Fibroblast of skin of left quadriceps (primary cell): ENCODE measurements around the gene ARHGAP8.
"Not testable (repeated sequence)": the region's sequence is repeated elsewhere in the genome, so short reads cannot be mapped to it uniquely, and the experiment has no call there.

ENCODE experiments used
- DNase-seq, 2 experiments: peaks; one replicate each; pipeline ENCODE4 v3.0.0-alpha.2; 2013; ENCODE audit warnings: low read depth in 2 of 2

The ARHGAP8 gene

GRCh38 chr22:44765571-44766285 is 13.4 kb downstream of the ARHGAP8 start:
- DNase-seq: no peak

DNA sequence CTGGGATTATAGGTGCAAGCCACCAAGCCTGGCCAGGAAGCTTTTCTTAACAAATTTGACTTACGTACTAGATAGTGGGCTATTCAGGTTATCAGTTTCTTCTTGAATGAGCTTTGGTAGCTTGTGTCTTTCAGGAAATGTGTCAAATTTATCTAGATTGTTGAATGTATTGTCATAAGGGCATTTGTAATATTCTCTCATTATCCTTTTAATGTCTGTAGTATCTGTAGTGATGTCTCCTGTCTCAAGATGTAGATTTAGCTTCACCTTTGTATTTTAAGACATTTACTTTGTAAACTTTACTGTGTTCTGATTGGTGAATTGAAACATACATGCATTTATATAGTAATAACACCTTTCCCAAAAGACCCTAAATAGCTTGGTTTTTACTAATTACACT is 20.7 kb downstream of the ARHGAP8 start:
- no peak for DNase-seq

DNA sequence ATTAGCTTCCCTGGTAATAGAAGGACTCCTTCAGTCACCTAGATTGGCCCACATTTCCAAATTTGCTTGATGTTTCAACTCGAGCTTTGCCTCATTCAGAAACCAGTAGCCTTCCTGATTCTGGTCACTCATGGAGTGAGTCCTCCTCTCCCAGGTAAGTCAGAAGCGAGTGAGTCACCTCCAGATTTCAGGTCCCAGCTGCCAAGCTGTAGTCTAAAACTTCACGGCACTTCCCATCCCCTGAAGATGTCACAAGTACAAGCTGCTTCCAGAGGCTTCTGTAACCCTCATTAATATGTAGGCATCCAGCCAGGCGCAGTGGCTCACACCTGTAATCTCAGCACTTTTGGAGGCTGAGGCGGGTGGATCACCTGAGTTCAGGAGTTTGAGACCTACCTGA is 23.5 kb downstream of the ARHGAP8 start:
- DNase-seq: no peak

GRCh38 chr22:44776605-44777363 is 24.4 kb downstream of the ARHGAP8 start:
- DNase-seq: no peak

DNA sequence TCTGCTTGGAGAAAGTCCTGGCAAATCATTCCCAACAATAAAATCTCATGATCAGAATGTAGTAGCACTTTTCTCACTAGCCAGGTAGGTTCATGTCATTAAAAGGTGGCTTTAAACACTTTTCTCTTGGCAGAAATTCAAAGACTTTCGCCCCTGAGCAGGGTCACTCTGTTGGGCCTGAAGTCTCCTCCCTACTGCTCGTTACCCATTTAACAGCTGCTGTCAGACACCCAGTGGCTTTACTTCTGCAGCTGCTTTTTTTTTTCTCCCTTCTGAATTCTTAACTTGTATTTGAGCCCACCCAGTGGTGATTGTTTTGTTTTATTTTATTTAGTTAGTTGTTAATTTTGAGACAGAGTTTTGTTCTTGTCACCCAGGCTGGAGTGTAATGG is 25.0 kb downstream of the ARHGAP8 start:
- no peak for DNase-seq

GRCh38 chr22:44780876-44781449 is 28.6 kb downstream of the ARHGAP8 start:
- DNase-seq: no peak

DNA sequence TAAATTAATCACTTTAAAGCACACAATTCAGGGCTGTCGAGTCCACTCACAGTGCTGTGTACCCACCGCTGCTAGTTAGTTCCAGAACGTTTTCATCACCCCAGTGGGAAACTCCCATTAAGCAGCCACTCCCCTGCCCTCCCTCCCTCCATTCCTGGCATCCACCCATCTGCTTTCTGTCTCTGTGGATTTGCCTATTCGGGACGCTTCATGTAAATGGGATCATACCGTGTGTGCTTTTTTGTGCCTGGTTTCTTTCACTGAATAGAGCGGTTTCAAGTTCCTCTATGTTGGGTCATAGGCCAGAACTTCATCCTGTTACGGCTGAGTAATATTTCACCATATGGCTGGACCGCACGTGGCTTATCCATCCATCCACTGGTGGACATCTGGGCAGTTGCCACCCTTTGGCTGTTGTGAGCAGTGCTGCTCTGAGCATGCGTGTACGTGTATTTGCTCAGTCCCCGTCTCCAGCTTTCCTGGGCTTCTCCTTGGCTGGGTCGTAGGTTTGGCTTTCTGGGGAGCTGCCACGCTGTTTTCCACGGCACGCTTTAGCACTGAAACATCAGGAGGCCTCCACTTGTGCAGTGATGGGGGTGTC is 30.1 kb downstream of the ARHGAP8 start:
- DNase-seq: no peak

GRCh38 chr22:44783091-44783490 is 30.7 kb downstream of the ARHGAP8 start:
- no peak for DNase-seq

- no peak for DNase-seq
Measured at GRCh38 chr22:44783581-44783980, 31.2 kb downstream of the ARHGAP8 start.

- DNase-seq: no peak
Measured at GRCh38 chr22:44786136-44786535, 33.8 kb downstream of the ARHGAP8 start.

DNA sequence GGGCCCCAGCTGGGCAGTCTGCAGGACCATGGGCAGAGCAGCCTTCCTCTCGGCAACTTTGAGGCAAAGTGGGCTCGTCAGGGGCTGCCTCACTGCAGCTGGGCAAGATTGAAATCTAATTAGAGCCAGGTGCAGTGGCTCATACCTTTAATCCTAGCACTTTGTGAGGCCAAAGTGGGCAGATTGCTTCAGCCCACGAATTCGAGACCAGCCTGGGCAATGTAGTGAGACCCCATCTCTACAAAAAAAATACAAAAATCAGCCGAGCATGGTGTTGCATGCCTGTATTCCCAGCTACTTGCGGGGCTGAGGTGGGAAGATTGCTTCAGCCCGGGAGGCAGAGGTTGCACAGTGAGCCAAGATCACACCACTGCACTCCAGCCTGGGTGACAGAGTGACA is 34.2 kb downstream of the ARHGAP8 start:
- DNase-seq: no peak

GRCh38 chr22:44787832-44788231 is 35.5 kb downstream of the ARHGAP8 start:
- no peak for DNase-seq

DNA sequence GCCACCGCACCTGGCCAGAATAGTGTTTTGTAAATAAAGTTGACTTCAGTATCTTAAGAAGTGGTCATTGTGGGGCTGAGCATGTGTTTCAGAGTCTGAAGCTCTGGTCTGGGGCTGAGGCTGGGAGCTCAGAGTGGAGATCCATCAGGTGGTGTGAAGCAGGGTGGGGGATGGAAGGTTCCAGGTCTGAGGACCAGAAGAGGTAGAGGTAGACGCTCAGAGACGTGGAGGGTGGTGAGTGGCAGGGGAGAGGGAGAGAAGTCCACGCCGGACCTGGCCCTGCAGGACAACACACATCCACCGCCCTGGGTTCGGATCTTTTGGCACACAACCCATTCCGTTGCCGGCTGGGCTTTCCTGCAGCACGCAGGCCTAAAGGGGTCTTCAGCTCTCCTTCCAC is 40.7 kb downstream of the ARHGAP8 start:
- no peak for DNase-seq

DNA sequence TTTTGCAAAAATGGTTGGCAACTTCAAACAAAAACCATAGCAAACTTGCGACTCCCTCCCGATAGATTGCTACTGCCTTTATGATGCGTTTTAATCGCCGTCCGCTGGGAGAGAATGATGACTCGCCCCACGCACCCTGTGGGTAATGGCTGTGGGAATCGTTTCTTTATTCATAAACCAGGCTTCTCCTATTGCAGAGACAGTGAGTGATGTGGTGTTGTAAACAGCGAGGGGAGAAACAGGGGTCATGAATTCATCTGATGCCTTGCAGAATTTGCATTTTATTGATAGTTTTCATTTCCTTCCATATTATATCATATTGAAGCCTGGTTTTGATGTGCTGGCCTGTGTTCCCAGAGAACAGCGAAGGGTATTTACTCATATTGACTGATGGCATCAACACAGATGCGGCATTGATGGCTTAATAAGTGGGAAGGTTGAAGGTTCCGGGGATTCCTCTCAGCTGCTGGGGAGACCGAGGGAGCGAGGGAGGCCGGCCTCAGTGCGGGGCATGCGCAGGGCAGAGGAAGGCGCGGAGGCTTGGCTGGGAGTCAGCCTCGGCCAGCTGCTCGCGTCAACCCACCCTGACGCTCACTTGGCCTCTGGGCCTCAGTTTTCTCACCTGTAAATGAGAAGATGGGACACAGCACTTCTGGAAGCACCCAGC is 41.3 kb downstream of the ARHGAP8 start:
- DNase-seq: no peak

DNA sequence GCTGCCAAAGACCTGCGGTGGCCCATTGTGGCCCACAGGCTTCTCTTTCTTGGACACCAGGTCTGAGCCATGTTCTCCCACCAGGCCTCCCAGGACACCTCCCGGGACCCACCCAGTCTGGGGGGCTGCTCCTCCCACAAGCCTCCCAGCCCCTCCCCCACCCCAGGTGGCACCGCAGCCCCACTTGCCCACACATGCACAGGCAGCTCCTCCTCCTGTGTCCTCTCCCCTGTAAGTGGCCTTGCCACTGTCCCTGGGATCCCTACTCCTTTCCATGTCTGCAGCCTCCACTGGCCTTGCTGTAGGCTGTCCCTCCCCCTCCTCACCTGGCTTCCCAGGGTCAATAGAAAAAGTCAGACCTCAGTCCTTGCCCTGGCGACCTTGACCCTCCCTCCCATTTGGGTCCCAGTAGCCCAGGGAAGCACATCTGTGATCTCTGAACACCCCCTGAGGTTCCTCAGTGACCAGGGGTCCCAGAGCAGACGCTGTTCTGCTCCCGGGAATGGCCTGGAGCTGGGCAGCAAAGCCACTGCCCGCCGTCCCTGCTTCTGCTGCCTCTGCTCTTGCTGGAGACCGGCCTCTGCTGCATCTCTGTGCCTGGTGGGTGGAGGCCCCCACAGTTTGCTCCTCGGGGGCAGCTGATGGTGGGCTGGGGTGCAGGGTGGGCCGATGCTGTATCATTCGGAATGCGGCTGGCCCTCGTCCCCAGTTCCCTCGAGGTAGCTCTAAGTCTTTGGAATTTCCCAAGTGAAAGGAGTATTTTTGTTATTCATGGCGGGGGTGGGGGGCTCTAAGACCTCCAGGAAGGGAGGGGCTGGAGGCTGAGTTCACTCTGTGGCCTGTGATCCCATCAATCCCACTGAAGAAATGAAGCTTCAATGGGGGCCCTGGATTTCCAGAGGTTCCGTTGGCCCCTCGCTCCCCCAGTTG is 43.6 kb downstream of the ARHGAP8 start:
- no peak for DNase-seq

- no peak for DNase-seq
Measured at GRCh38 chr22:44797181-44797725, 44.9 kb downstream of the ARHGAP8 start.

DNA sequence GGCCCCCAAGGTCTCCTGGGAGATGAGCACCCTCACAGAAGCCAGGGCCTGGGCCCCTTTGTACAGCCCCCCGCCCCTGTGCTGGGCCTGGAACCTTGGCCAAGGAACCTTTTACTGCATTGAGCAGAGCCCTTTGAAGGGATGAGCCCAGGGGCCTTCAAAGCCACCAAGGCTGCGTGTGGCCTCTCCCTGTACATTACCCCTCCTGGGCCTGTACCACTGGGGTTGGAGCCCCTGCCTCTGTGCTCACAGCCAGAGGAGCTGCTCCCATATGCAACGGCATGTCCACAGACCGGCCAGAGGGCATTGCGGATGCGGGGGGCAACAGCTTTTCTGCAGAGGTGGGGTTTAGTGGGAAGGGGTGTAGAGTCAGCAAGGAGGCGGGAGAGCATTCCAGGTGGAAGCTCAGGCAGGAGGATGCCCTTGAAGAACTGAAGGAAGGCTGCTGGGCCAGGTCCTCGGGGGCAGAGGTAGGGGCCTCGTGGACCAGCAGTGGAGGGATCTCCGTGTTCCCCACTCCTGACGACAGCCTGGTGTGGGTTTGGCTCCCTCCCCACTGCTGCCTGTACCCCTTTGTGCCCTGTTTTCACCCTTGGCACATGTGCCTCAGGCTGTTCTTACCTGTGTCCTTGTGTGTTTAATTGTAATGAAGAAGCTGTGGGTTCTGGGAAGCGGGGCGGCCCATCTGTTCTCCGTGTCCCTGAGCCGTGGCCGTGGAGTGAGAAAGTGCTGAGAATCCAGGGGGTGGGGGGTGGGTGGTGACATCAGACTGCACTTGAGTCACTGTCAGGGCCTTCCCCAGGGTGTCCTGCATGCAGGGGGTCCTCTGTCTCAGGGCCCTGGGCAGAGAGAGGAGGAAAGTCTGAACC is 46.9 kb downstream of the ARHGAP8 start:
- DNase-seq: no peak

DNA sequence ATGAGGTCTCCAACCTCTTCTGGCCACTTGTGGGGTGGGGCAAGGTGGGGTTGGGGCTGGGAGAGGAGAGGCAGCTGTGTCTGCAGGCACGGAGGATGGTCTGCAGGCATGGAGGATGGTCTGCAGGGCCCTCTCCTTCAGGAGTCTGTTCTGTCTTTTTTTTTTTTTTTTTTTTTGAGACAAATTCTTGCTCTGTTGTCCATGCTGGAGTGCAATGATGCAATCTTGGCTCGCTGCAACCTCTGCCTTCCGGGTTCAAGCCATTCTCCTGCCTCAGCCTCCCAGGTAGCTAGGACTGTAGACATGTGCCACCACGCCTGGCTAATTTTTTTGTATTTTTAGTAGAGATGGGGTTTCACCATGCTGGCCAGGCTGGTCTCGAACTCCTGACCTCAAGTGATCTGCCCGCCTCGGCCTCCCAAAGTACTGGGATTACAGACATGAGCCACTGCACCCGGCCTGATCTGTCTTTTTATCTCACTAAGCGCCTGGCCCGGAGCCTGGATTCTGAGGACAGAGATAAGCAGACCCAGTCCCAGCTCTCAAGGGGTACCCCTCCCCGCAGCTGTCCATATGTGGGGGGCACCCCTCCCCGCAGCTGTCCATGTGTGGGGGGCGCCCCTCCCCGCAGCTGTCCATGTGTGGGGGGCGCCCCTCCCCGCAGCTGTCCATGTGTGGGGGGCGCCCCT is 47.7 kb downstream of the ARHGAP8 start:
- not testable (repeated sequence) for DNase-seq

GRCh38 chr22:44801476-44801875 is 49.1 kb downstream of the ARHGAP8 start:
- no peak for DNase-seq
